NCI-H446 treated with DMSO at 0.1 percent for 48 hours (cell line): ENCODE results near the gene PRKAG3.
"Not testable (repeated sequence)": the region's sequence is repeated elsewhere in the genome, so short reads cannot be mapped to it uniquely, and the experiment has no call there.

ENCODE experiments used
- DNase-seq: peaks from one replicate; lab custom pipeline; 2025; lab: John Stamatoyannopoulos, UW

PRKAG3 gene

GRCh38 chr2:218780851-218781690 is 50.5 kb downstream of the PRKAG3 start:
- DNase-seq = no peak

GRCh38 chr2:218780046-218780445 is 51.6 kb downstream of the PRKAG3 start:
- no peak for DNase-seq

- no peak for DNase-seq
Observed at GRCh38 chr2:218777276-218777990, 54.2 kb downstream of the PRKAG3 start.

GRCh38 chr2:218776488-218776887 is 55.1 kb downstream of the PRKAG3 start:
- DNase-seq = no peak

- no peak for DNase-seq
Observed at GRCh38 chr2:218773881-218774280, 57.7 kb downstream of the PRKAG3 start.

- DNase-seq = not testable (repeated sequence)
Observed at GRCh38 chr2:218772759-218773158, 58.8 kb downstream of the PRKAG3 start.
